Measurements from ENCODE around the gene SRMS. TPM values are rescaled to one million over a fixed set of nuclear protein-coding genes. Genes with fewer than 3 reads are reported as not detected.

The SRMS gene
- total RNA-seq, 1 experiment from 2014 or later, result 0.22 TPM

- BruUV-seq (replicated peaks), result no TSS peak
- CTCF ChIA-PET, result no interaction called here
- Histone ChIP-seq H3K4me2 (ENCODE audit: low read length) (no peak overlapping the region), H3K9me3 (ENCODE audit: low read length) (no peaks in the 10 kb centered on the region), H3K9me2 (replicated peaks; ENCODE audit: low read length) (no peaks in the 10 kb centered on the region), H4K20me1 (ENCODE audit: low read length) (no peaks in the 10 kb centered on the region), H3K9ac (ENCODE audit: low read length) (no peak overlapping the region), H3K4me3 (ENCODE audit: low read length) (no peak overlapping the region), H3F3A (ENCODE audit: low read length, unreplicated experiment) (no peaks in the 10 kb centered on the region), H3K27me3 (ENCODE audit: low read length) (no peaks in the 10 kb centered on the region), H3K27ac (ENCODE audit: low read length) (no peak overlapping the region), H3K4me1 (ENCODE audit: insufficient read depth, low read length) (no peaks in the 10 kb centered on the region), H3K36me3 (ENCODE audit: low read depth, low read length) (peaks cover 4% of the 10 kb centered on the region; the same call in 1 of the 2 replicates), H3K79me2 (ENCODE audit: low read length) (no peaks in the 10 kb centered on the region), H2AFZ (ENCODE audit: low read length) (no peak overlapping the region)
- ATAC-seq (no peak), DNase-seq (no peak)
- intact Hi-C loops (cut with micrococcal nuclease), result no loop called here
- POLR2A ChIA-PET (ENCODE audit: unreplicated experiment), result no interaction called here
- TF ChIP-seq CTCF (conservative IDR thresholded peaks at IDR 0.05; ENCODE audit: low read depth, low read length), result no peak
- TF ChIP-seq EZH2phosphoT487 (IDR thresholded peaks at IDR 0.05; ENCODE audit: borderline replicate concordance, low read length), result no peak
- TF ChIP-seq EZH2 (IDR thresholded peaks at IDR 0.05; ENCODE audit: low read length, unreplicated experiment), result no peak
Observed at GRCh38 chr20:63564036-63564810, 16.7 kb upstream of the SRMS start.

- no TSS peak for BruUV-seq (replicated peaks)
- CTCF ChIA-PET, result no interaction called here
Observed at GRCh38 chr20:63563225-63563935, 15.8 kb upstream of the SRMS start.

More at GRCh38 chr20:63563225-63563935, 15.8 kb upstream of the SRMS start:
- no peaks in the 10 kb centered on the region for H3K9me3 ChIP-seq (ENCODE audit: low read length)
- TF ChIP-seq EZH2 (IDR thresholded peaks at IDR 0.05; ENCODE audit: low read length, unreplicated experiment), result no peak
- no peak for TF ChIP-seq CTCF (conservative IDR thresholded peaks at IDR 0.05; ENCODE audit: low read depth, low read length)
- TF ChIP-seq EZH2phosphoT487 (IDR thresholded peaks at IDR 0.05; ENCODE audit: borderline replicate concordance, low read length), result no peak
- no peak overlapping the region for H2AFZ ChIP-seq (ENCODE audit: low read length)
- H3K9me2 ChIP-seq (replicated peaks; ENCODE audit: low read length), result no peaks in the 10 kb centered on the region
- no peak overlapping the region for H3K9ac ChIP-seq (ENCODE audit: low read length)
- H3K79me2 ChIP-seq (ENCODE audit: low read length), result no peaks in the 10 kb centered on the region
- no peak overlapping the region for H3K4me2 ChIP-seq (ENCODE audit: low read length)
- H3K4me3 ChIP-seq (ENCODE audit: low read length), result no peak overlapping the region
- POLR2A ChIA-PET (ENCODE audit: unreplicated experiment), result no interaction called here
- ATAC-seq (no peak), DNase-seq (no peak)
- no peaks in the 10 kb centered on the region for H3K27me3 ChIP-seq (ENCODE audit: low read length)
- H3K36me3 ChIP-seq (ENCODE audit: low read depth, low read length), result peaks cover 4% of the 10 kb centered on the region; the same call in 1 of the 2 replicates
- H3K4me1 ChIP-seq (ENCODE audit: insufficient read depth, low read length), result no peaks in the 10 kb centered on the region
- H3F3A ChIP-seq (ENCODE audit: low read length, unreplicated experiment), result no peaks in the 10 kb centered on the region
- intact Hi-C loops (cut with micrococcal nuclease), result no loop called here
- no peaks in the 10 kb centered on the region for H4K20me1 ChIP-seq (ENCODE audit: low read length)
- no peak overlapping the region for H3K27ac ChIP-seq (ENCODE audit: low read length)

Measured in PC-3 (cell line).